Colon (tissue), 2 donors: ENCODE measurements around the gene ITGA11.

Experiments used
- FAIRE-seq: peaks from 2 replicates; lab custom pipeline; 2012; peaks lifted over from hg19 to GRCh38; lab: Jason Lieb, UNC
- donor health status: control.
- donor health status: control.

Gene ITGA11, protein sequence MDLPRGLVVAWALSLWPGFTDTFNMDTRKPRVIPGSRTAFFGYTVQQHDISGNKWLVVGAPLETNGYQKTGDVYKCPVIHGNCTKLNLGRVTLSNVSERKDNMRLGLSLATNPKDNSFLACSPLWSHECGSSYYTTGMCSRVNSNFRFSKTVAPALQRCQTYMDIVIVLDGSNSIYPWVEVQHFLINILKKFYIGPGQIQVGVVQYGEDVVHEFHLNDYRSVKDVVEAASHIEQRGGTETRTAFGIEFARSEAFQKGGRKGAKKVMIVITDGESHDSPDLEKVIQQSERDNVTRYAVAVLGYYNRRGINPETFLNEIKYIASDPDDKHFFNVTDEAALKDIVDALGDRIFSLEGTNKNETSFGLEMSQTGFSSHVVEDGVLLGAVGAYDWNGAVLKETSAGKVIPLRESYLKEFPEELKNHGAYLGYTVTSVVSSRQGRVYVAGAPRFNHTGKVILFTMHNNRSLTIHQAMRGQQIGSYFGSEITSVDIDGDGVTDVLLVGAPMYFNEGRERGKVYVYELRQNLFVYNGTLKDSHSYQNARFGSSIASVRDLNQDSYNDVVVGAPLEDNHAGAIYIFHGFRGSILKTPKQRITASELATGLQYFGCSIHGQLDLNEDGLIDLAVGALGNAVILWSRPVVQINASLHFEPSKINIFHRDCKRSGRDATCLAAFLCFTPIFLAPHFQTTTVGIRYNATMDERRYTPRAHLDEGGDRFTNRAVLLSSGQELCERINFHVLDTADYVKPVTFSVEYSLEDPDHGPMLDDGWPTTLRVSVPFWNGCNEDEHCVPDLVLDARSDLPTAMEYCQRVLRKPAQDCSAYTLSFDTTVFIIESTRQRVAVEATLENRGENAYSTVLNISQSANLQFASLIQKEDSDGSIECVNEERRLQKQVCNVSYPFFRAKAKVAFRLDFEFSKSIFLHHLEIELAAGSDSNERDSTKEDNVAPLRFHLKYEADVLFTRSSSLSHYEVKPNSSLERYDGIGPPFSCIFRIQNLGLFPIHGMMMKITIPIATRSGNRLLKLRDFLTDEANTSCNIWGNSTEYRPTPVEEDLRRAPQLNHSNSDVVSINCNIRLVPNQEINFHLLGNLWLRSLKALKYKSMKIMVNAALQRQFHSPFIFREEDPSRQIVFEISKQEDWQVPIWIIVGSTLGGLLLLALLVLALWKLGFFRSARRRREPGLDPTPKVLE

DNA sequence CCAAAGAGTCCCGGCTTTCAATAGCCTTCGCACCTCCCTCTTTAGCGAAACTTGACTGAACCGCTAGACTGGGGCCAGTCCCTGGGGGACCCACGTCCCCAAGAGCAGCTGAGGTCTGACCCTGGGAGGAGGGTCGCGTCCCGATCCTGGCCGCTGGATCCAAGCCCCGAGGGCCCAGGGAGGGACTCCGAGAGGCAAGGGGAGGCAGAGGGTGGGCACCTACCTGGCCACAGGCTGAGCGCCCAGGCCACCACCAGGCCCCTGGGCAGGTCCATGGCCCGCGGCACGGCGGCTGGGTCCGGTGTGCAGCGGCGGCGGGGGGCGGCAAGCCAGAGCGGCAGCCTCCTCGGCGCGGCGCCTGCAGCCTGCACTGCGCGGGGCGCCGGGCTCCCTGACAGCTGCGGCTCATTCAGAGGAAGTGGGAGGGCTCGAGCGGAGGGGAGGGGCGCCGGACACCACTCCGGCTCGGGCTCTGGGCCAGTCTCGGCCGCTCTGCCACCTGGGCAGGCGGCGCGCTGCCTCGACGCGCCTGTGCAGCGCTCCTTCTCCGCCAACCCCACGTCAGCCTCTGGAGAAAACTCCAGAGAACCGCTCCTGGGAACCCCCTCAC lies at the start of gene ITGA11:
ITGA11 (minus strand) TSS at position 372 of the 610 bp plus-strand sequence; CDS start at position 275, 97 bp downstream.
- FAIRE-seq, result no peak

DNA sequence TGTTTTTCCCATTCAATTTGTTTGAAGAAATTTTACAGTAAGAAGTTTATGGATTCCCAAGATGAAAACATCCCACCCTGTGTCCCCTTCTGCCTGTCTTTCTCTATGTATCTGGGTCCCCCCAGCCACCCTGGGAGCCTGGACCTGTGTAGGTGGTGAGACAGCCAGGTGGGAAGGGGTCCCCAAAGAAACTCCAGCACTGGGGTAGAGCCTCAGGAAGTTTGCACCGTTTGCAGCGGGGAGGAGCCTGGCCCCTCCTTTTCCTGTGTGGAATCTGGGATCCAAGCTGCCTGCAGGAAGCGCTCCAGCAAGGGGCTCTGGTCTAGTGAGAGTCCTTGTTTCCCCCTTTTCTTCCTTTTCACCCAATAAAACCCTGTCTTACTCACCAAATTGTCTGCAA lies 49.4 kb upstream of the ITGA11 start:
- no peak for FAIRE-seq

DNA sequence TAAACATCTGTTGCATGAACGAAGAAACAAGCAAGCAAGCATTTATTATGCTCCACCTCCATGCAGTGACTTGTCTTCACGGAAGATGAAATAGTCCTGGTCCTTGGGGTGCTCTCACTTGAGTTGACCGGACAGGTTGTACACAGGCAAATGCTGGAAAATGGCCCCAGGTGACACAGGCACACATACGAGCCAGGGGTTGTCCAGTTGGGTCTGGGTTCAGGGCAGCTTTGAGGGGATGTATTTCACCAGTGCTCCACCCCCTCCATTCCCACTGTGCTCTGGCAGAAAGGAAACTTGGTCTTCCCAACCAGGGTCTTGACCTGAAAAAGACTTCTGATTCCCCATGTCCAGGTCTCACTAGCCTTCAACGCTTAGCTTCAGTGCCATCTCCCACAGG lies 48.3 kb upstream of the ITGA11 start:
- no peak for FAIRE-seq

DNA sequence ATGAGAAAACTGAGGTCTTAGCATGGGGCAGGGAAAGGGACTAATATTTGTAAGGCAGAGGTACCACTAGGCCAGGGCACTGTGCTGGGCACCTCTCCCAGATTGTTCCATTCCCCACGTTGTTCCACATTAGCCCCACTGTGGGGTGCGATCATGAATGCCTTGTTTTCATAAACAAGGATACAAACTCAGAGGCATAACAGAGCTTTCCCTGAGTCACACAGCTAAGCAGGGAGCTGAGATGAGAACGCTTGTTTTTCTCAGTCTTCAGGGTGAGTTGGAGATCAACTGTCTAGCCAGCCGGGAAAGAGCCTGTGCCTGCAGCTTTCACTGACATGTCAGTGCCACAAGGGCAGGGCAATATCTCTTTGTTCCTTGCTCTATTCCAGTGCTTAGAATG lies 47.9 kb upstream of the ITGA11 start:
- no peak for FAIRE-seq

- no peak for FAIRE-seq
These were observed 47.4 kb upstream of the ITGA11 start for GRCh38 chr15:68479406-68479805.

- no peak for FAIRE-seq
These were observed 46.9 kb upstream of the ITGA11 start for GRCh38 chr15:68478853-68479252.

DNA sequence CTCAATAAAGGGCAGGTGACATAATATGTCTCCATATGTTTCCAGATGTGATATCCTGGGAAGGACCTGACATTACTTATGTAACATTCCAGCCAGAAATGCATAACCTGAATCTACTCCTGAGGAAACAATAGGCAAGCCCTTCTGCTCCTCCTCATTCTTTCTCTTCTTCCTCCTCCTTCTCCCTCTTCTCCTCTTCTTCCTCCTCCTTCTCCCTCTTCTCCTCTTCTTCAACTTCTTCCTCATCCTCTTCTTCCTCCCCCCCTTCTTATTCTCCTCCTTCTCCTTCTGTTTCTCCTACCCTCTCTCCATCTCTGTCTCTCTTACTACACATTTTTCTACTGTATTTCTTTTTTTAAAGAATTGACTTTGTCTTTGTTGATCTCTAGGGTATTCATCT lies 43.5 kb upstream of the ITGA11 start:
- no peak for FAIRE-seq

DNA sequence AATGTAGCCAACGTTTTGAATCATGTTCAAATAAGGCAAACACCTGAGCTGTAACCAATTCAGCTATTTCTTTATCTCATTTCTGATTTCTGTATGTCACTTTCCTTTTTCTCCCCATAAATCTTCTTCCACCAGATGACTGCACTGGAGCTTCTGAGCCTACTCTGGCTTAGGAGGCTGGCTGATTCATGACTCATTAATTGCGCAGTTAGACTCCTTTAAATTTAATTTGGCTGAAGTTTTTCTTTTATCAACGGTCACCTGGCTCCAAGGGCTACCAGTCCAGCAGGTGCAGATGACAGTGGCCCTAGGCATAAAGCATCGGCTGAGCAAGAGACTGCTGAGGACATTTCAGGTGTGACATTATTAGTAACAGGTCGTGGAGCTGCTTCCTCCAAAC lies 39.6 kb upstream of the ITGA11 start:
- FAIRE-seq, result no peak

DNA sequence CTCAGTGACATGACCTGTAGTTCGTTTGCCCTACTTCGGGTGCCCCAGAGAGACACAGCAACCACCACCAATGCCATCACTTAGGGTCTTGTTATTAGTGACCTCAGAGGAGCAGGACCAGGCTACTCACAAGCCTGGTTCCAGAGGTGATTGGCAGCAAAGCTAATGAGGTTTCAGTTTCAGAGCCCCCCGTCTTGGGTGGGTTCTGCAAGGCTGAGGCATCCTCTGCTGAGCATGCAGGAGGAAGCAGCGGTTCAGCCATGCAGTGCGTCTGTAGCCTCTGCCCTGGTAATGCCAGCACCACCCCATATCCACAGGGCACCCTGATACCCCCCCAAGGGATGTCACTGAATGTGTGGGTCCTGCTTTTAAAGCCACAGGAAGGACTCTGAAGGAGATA lies 39.0 kb upstream of the ITGA11 start:
- no peak for FAIRE-seq

- FAIRE-seq, result no peak
These were observed 38.2 kb upstream of the ITGA11 start for GRCh38 chr15:68470049-68470742.

DNA sequence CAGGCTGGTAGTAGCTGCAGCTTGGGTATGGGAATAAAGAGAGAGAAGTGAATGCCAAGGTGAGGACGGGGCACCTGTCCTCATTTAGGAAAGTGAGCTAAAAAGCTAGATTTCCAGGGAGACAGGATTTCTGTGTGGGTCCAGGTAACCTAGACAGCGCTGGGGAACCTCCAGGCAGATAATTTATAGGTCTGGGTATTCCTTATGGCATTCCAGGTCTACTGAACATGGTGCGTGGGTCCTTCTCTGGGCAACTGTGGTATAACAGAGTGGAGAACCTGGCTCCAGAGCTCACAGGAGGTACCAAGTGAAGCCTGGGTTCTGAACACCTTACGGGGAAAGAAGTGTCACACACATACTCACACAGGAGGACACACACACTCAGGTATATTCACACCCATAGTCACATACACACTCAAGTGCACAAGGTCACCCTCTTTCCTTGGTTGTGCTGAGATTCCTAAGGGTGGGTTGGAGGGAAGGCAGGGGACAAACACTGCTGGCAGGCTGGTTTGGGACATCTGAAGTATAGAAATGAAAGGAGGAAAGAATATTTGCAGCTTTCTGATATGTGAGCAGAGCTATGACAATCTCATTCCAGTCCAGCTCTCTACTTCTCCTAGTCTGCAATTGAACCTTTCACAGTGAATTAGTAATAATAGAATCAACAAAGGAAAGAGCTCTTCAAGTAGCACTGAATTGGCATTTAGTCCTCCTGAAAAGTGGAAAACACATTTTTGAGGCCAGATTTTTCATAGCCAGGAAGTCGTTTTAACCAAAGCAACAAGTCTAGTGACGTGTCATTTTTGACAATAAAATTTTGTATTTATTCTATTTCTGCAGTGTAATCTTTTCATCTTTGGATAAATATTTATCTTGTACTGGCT lies 37.4 kb upstream of the ITGA11 start:
- FAIRE-seq, result no peak

DNA sequence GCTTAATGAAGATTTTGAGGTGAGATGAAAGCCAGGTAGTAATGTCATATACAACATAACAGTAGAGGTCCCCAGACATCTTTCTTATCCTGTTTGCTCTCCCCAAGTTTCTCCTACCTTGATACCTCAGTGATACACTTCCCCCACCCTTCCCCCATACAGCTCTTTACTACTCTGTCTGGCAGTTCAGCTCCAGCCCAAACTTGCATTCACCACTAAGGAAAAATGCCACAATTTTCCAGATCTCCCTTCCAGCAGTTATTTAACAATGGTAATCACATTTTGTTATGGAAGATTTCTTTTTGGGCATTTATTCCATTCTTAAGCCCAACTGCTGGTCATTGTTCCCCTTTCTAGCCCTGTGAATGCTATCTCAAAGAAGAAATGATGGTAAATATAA lies 34.9 kb upstream of the ITGA11 start:
- FAIRE-seq, result no peak

DNA sequence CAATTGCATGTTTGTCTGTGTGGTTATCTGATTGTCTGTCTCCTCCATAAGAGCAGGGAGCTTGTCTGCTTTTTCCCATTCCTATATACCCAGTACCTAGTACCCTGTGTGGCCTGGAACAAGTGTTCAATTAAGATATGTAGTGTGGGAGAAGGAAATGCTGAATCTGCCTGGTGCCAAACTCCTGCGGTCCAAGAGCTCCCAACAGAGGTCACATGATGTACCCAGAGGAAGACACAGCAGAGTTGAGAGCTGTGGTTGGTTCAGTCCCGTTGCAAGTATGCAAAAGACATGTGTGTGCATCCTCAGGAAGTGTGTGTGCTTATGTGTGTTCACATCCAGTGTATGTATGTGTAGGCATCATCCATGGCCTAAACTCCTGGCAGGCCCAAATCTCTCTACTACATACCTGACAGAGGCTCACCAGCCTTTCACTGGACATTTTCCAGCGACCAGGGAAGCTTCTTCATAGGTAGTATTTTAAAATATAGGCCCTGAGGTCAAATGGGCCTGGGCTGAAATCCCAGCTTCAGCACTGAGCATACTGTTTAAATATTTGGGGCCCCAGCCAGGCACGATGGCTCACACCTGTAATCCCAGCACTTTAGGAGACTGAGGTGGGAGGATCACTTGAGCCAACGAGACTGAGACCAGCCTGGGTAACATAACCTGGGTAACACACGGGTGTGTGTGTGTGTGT lies 34.0 kb upstream of the ITGA11 start:
- no peak for FAIRE-seq

- FAIRE-seq, result no peak
These were observed 32.6 kb upstream of the ITGA11 start for GRCh38 chr15:68464448-68465090.

GRCh38 chr15:68463996-68464395 lies 32.0 kb upstream of the ITGA11 start:
- FAIRE-seq, result no peak

DNA sequence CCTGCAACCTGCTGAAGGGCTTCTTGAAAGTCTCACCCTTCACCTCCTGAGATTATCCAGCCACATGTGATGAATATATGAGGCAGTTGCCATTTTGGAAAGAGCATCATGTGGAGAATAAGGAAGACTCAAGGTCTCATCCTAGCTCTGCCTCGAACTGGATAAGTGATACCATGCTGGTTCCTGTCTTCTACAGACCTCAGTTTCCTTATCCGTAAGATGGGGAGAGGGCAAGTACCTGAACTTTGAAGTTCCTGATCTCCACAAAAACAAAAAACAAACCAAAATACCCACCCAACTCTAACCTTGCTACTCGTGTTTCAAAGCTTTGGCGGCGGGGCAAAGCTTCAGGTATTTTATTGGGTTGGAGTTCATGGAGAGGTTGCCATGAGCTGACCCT lies 31.5 kb upstream of the ITGA11 start:
- FAIRE-seq, result no peak

GRCh38 chr15:68460166-68460565 lies 28.2 kb upstream of the ITGA11 start:
- FAIRE-seq, result no peak

DNA sequence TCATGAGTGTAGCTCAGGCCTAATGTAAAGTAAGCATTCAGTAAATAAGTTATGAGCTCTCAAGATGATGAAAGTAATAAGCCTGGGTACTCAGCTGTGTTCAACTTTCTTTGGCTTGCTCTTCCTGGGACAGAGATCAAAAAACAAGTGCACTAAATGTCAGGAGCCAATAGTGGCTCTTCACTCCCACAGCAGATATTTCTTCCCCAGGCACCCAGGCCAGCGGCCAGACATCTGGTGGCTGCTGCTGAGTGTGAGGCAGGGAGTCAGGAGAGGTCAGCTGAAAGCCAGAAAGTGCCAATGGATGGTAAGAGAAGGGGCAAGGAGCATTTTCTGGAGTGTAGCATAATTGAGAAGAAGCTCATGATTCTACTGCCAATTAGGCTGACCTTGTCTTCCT lies 18.2 kb upstream of the ITGA11 start:
- FAIRE-seq, result no peak

DNA sequence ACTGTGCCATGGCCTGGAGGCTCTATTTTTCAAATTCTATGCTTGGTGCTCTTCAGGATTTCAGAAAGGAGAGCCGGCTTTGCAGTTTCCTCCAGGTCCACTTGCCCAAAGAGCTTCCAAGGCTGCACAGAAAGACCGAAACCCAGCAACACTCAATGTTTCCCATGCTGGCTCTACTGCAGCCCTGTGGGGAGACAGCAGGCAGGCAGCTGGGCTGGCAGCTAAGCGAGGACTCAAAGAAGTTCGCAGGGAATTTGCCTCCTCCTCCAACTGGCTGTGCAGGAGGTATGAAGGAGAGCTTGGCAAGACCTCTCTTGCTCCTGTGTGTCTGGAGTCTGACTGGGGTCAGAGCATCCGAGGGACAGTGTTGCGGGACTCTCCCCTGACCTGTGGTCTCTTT lies 17.4 kb upstream of the ITGA11 start:
- no peak for FAIRE-seq
